Esophagus muscularis mucosa (tissue), 3 donors: Measurements from ENCODE around the gene EPSTI1.

ENCODE experiments used
- CTCF ChIP-seq, 3 experiments: fragments of 200-600 bp in 2 of 3; fragments of 450-650 bp in 1 of 3; sonication (generic) in 2 of 3; IDR thresholded peaks; one replicate each; pipeline ENCODE4 v1.5.1; 2017 to 2019; ENCODE audit warnings: antibody characterized with exemption in 3 of 3, mild to moderate bottlenecking in 2 of 3, moderate library complexity in 1 of 3
- POLR2A ChIP-seq: fragments of 450-650 bp; IDR thresholded peaks from one replicate; pipeline ENCODE4 v1.6.1; 2017; ENCODE audit warnings: antibody characterized with exemption, moderate library complexity, mild to moderate bottlenecking, low read depth
- POLR2AphosphoS5 ChIP-seq, 2 donors: sonication (generic); formaldehyde crosslinking; IDR thresholded peaks; one replicate each; pipeline ENCODE4 v1.6.1; 2017; ENCODE audit warnings: antibody characterized with exemption in 2 of 2

GRCh38 chr13:42991898-42992763 lies at the start of gene EPSTI1:
- TF ChIP-seq CTCF (IDR thresholded peaks at IDR 0.05) (no peak), POLR2A (no peak), POLR2AphosphoS5 (IDR thresholded peaks at IDR 0.05) (peak; percentile 42 to 44)
